A673 (cell line): ENCODE data around the gene ATMIN. TPM values are rescaled to one million over a fixed set of nuclear protein-coding genes. Genes with fewer than 3 reads are reported as not detected.

ENCODE experiments used
- BruUV-seq: library from RNA; stranded (reverse); fragments of 400-500 nt; replicated peaks from 2 replicates; lab custom pipeline; 2021; lab: Mats Ljungman, UMichigan
- CTCF ChIA-PET: fragments of 300-600 bp; sonication (Branson Sonifier 250); formaldehyde crosslinking; loops from one replicate; lab custom pipeline; 2022; ENCODE audit warnings: antibody characterized with exemption; lab: Charles Lee
- POLR2A ChIA-PET: fragments of 300-600 bp; sonication (Branson Sonifier 250); formaldehyde crosslinking; loops from one replicate; lab custom pipeline; 2022; ENCODE audit warnings: antibody characterized with exemption; ENCODE audit not compliant: low non-redundant PET; lab: Charles Lee
- DNase-seq: peaks from one replicate; pipeline ENCODE4 v3.0.0-alpha.2; 2015; ENCODE audit warnings: low spot score
- H3K27ac ChIP-seq: fragments of 200-600 bp; sonication (generic); 2 replicates; pipeline ENCODE4 v1.5.1; 2016; ENCODE audit warnings: mixed run types, low read depth, mild to moderate bottlenecking, mixed read lengths, antibody characterized with exemption, low read length; ENCODE audit not compliant: poor library complexity, severe bottlenecking
- H3K27me3 ChIP-seq: fragments of 200-600 bp; sonication (generic); replicated peaks from 2 replicates; pipeline ENCODE4 v1.6.1; 2017; ENCODE audit warnings: mixed run types, low read depth, mild to moderate bottlenecking, mixed read lengths, antibody characterized with exemption, low read length; ENCODE audit not compliant: insufficient read depth, poor library complexity
- H3K36me3 ChIP-seq: fragments of 200-600 bp; sonication (generic); 2 replicates; pipeline ENCODE4 v1.6.1; 2016; ENCODE audit warnings: mixed run types, mild to moderate bottlenecking, mixed read lengths, antibody characterized with exemption, low read length; ENCODE audit not compliant: insufficient read depth, poor library complexity, severe bottlenecking
- H3K4me1 ChIP-seq: fragments of 200-600 bp; sonication (generic); 2 replicates; pipeline ENCODE4 v1.6.1; 2017; ENCODE audit warnings: mixed run types, mild to moderate bottlenecking, mixed read lengths, antibody characterized with exemption, low read length; ENCODE audit not compliant: insufficient read depth, poor library complexity, severe bottlenecking
- H3K4me3 ChIP-seq: fragments of 200-600 bp; sonication (generic); 2 replicates; pipeline ENCODE4 v1.5.1; 2016; ENCODE audit warnings: low read depth, mixed run types, mild to moderate bottlenecking, mixed read lengths, low read length; ENCODE audit not compliant: poor library complexity, severe bottlenecking
- H3K9me3 ChIP-seq: fragments of 200-600 bp; sonication (generic); 2 replicates; pipeline ENCODE4 v1.6.1; 2016; ENCODE audit warnings: mixed run types, low read depth, mild to moderate bottlenecking, mixed read lengths, antibody characterized with exemption, low read length; ENCODE audit not compliant: poor library complexity, severe bottlenecking
- CTCF ChIP-seq: fragments of 300-800, 200-600 bp; sonication (generic); conservative IDR thresholded peaks from 2 replicates; pipeline ENCODE4 v1.5.1; 2017; ENCODE audit warnings: low read depth, mild to moderate bottlenecking, antibody characterized with exemption, low read length, moderate library complexity, mixed read lengths
- EZH2 ChIP-seq: fragments of 200-600 bp; sonication (generic); IDR thresholded peaks from 2 replicates; pipeline ENCODE4 v1.6.1; 2017; ENCODE audit warnings: borderline replicate concordance, low read depth, mild to moderate bottlenecking, mixed read lengths, antibody characterized with exemption, low read length; ENCODE audit not compliant: poor library complexity, severe bottlenecking
- intact Hi-C: fragments of 100-400 bp; cut with micrococcal nuclease; formaldehyde crosslinking; loops from one replicate; pipeline ENCODE4 v1.10.0; 2022; ENCODE audit not compliant: unreplicated experiment
- total RNA-seq: library from RNA; stranded (reverse); gene quantifications from 2 replicates; pipeline ENCODE4 v1.2.3, GENCODE V29; 2021

The ATMIN gene
- total RNA-seq, 1 experiment from 2014 or later: 44.6 TPM

GRCh38 chr16:81042821-81043220 is 7.2 kb downstream of the ATMIN start:
- intact Hi-C loops: no loop called here
- ChIA-PET POLR2A (no interaction called here), CTCF (no interaction called here)
- Histone ChIP-seq H3K4me1 (no peaks in the 10 kb centered on the region), H3K9me3 (no peaks in the 10 kb centered on the region), H3K27ac (no peak overlapping the region), H3K36me3 (peaks cover 39% of the 10 kb centered on the region), H3K4me3 (no peak overlapping the region), H3K27me3 (no peaks in the 10 kb centered on the region)
- BruUV-seq: no TSS peak
- TF ChIP-seq EZH2: no peak
- TF ChIP-seq CTCF: no peak
- no peak for DNase-seq

- no peak for DNase-seq
- CTCF ChIA-PET: no interaction called here
- POLR2A ChIA-PET: no interaction called here
- Histone ChIP-seq H3K9me3 (peaks cover 12% of the 10 kb centered on the region), H3K27me3 (no peaks in the 10 kb centered on the region), H3K27ac (no peak overlapping the region), H3K36me3 (no peaks in the 10 kb centered on the region), H3K4me1 (no peaks in the 10 kb centered on the region), H3K4me3 (no peak overlapping the region)
- BruUV-seq: no TSS peak
- intact Hi-C loops: no loop called here
- TF ChIP-seq CTCF (no peak), EZH2 (no peak)
Measured at GRCh38 chr16:81053761-81054160, 18.1 kb downstream of the ATMIN start.

GRCh38 chr16:81060576-81061306 is 25.1 kb downstream of the ATMIN start:
- DNase-seq: no peak
- H3K27ac ChIP-seq: no peak overlapping the region
- H3K4me1 ChIP-seq: no peaks in the 10 kb centered on the region
- H3K36me3 ChIP-seq: no peaks in the 10 kb centered on the region
- no TSS peak for BruUV-seq
- ChIA-PET POLR2A (no interaction called here), CTCF (no interaction called here)
- H3K27me3 ChIP-seq: no peaks in the 10 kb centered on the region
- H3K9me3 ChIP-seq: no peaks in the 10 kb centered on the region
- intact Hi-C loops: no loop called here
- no peak overlapping the region for H3K4me3 ChIP-seq
- TF ChIP-seq EZH2: no peak
- no peak for TF ChIP-seq CTCF
